RWPE1 (cell line): ENCODE results near the gene USP13.

Experiments used
- CTCF ChIA-PET: fragments of 350-600 bp; sonication (Branson Sonifier 250); formaldehyde crosslinking; extraction: SDS; loops from one replicate; lab custom pipeline; 2021; lab: Yijun Ruan, JAX
- POLR2A ChIA-PET: fragments of 400-600 bp; formaldehyde crosslinking; extraction: SDS; loops from one replicate; lab custom pipeline; 2020; ENCODE audit warnings: antibody characterized with exemption; ENCODE audit not compliant: low non-redundant PET; lab: Yijun Ruan, JAX
- DNase-seq: peaks from one replicate; pipeline ENCODE4 v3.0.0; 2012; ENCODE audit warnings: low spot score
- H3K27ac ChIP-seq: fragments of 450-650 bp; 2 replicates; pipeline ENCODE4 v1.5.1; 2017
- TF ChIP-seq, protein P1 (sequence below): fragments of 450-650 bp; conservative IDR thresholded peaks from 2 replicates; pipeline ENCODE4 v1.5.1; 2017; ENCODE audit warnings: low read depth, mild to moderate bottlenecking

Gene USP13

DNA sequence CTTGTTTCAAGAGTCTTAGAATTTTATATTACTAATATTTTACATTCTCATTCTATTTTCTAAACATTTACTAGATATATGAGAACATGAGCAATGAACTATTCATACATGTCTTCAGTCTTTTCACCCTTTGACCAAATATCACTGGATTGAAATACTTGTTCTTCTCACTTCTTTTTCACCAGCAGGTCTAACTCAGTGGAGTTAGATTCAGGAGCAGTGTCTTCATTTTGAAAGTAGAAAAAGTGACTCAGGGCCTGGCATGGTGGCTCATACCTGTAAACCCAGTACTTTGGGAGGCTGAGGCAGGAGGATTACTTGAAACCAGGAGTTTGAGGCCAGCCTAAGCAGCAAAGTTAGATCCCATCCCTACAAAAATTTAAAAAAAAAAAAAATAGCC lies 70.8 kb downstream of the USP13 start:
- H3K27ac ChIP-seq: no peak overlapping the region
- POLR2A ChIA-PET: no interaction called here
- TF ChIP-seq, protein P1, sequence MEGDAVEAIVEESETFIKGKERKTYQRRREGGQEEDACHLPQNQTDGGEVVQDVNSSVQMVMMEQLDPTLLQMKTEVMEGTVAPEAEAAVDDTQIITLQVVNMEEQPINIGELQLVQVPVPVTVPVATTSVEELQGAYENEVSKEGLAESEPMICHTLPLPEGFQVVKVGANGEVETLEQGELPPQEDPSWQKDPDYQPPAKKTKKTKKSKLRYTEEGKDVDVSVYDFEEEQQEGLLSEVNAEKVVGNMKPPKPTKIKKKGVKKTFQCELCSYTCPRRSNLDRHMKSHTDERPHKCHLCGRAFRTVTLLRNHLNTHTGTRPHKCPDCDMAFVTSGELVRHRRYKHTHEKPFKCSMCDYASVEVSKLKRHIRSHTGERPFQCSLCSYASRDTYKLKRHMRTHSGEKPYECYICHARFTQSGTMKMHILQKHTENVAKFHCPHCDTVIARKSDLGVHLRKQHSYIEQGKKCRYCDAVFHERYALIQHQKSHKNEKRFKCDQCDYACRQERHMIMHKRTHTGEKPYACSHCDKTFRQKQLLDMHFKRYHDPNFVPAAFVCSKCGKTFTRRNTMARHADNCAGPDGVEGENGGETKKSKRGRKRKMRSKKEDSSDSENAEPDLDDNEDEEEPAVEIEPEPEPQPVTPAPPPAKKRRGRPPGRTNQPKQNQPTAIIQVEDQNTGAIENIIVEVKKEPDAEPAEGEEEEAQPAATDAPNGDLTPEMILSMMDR: no peak
- DNase-seq: no peak
- CTCF ChIA-PET: no interaction called here

DNA sequence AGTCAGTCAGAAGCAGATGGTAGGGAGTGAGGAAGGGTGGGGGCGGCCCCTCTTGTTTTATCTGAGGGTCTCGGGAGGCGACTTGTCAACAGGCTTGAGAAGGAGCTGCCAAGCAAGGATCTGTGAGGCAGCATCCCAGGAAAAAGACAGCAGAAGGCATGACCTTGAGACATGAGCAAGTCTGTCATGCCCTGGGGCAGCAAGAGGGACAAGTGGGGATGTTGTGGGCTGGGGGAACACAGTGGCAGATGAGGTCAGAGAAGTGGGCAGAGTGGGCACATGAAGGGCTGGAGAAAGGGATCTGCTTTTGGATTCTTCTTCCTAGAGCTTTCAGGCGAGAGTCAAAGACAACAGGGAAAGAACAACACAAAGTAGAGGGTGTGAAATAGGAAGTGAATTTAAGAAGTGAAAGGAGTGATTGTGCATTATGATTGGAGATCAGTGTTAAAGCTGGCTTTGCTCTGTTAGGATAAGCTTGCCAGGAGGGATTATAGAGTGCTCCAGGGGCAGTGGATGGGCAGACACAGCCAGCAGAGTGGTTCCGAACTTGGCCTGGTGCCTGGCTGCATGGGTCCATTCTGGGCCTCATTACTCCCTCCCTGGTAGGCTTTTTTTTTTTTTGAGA lies 73.3 kb downstream of the USP13 start:
- POLR2A ChIA-PET: no interaction called here

DNA sequence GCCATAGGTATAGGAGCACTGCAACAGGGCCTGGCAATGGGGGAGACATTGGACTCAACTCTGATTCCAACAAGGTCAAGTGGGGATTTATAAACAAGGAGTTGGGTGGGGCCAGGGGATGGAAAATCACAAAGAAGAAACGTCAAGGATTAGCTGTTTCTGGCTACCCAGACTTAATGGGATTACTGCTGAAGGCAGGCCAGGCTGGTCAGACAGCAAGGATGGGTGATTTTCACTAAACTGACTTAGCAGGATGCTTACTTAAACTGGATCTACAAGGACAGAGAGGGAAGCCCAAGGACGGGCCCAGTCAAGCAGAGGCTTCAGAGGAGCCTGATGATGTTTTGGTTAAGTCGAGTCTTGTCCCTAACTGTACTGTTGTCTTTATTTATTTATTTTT lies 76.2 kb downstream of the USP13 start:
- DNase-seq: no peak
- CTCF ChIA-PET: interaction anchor here (0.7 kb wide), 1 partner anchor 1303 kb away, joined by 3 read pairs; no protein-coding TSS in a partner anchor
- TF ChIP-seq, protein P1: no peak
- POLR2A ChIA-PET: no interaction called here
- no peak overlapping the region for H3K27ac ChIP-seq

More for the DNA sequence above, 73.3 kb downstream of the USP13 start:
- CTCF ChIA-PET: no interaction called here
- H3K27ac ChIP-seq: no peak overlapping the region
- TF ChIP-seq, protein P1: no peak
- no peak for DNase-seq

DNA sequence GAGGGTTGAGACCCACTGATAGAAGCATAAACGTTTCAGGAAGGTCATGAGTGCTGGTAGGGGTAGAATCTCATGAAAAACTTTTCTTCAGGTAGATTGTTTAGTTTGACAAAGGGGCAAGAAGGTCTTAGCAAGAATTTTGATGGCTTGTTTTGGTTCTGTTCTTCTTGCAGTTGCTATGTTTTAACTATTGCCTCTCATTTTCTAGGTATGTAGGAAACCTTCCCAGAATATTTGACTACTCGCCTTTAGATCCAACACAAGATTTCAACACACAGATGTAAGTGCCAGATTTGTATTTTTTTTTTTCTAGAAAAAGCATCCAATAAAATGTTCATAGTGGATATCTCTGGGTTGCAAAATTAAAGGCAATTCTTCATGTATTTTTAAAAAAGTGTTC lies 77.1 kb downstream of the USP13 start:
- DNase-seq: no peak
- TF ChIP-seq, protein P1: no peak
- no peak overlapping the region for H3K27ac ChIP-seq
- ChIA-PET CTCF (no interaction called here), POLR2A (no interaction called here)

DNA sequence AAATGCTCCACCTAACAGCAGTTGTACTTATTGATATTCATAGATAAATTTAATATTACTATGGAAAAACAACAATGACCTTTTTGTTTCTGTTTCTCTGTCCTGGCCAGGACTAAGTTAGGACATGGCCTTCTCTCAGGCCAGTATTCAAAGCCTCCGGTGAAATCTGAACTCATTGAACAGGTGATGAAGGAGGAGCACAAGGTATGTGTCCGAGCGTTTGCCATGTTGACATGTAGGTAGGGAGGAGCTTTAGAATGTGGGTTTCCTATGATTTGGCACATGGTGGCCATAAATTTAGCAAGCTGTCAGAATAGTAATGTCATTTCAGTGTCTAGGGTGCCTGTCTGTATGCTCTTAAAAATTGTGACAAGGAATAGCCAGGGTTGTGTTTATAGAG lies 77.7 kb downstream of the USP13 start:
- no peak overlapping the region for H3K27ac ChIP-seq
- CTCF ChIA-PET: no interaction called here
- POLR2A ChIA-PET: no interaction called here

DNA sequence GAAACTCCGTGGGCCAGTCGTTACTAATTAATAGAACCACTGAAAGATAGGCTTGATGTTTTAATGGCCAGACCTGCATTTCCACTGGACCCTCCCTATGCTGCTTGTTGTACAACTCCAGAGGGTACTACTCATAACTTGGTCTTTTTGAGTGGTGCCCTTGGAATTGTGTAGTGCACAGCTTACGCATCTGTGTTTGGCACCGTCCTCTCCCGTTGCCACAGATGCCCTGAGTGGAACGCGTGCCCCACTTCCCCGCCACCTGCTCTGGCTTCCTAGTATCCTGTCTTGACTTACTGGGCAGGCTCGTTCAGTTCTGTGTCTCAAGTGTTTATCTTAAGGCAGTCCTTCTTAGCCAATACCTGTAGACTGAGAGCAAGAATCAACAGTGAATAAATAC lies 78.7 kb downstream of the USP13 start:
- ChIA-PET CTCF (no interaction called here), POLR2A (no interaction called here)
- DNase-seq: no peak
- no peak overlapping the region for H3K27ac ChIP-seq
- TF ChIP-seq, protein P1: no peak

More for the DNA sequence above, 77.7 kb downstream of the USP13 start:
- TF ChIP-seq, protein P1: no peak
- DNase-seq: no peak
